ENCODE data around the gene SNX8. TPM values are rescaled to one million over a fixed set of nuclear protein-coding genes. Genes with fewer than 3 reads are reported as not detected.

SNX8 gene
- total RNA-seq, 2 experiments from 2014 or later: 31.7 to 36.8 TPM

GRCh38 chr7:2301511-2301863 lies 12.8 kb downstream of the SNX8 start:
- Mint-ChIP-seq H3K36me3 (ENCODE audit: low read depth) (peaks cover 2% of the 10 kb centered on the region), H3K9me3 (no peaks in the 10 kb centered on the region), H3K27ac (no peak overlapping the region), H3K4me1 (ENCODE audit: low read depth) (peaks cover 31% of the 10 kb centered on the region), H3K4me3 (no peak overlapping the region), H3K27me3 (no peaks in the 10 kb centered on the region)
- POLR2A ChIA-PET: no interaction called here
- intact Hi-C loops (cut with micrococcal nuclease): no loop called here
- no peak for TF ChIP-seq CTCF (IDR thresholded peaks at IDR 0.05)
- DNase-seq: no peak
- CTCF ChIA-PET: no interaction called here
- ATAC-seq: no peak

- Mint-ChIP-seq H3K4me3 (peak overlapping the region; percentile 31), H3K27ac (peak overlapping the region; percentile 53), H3K27me3 (no peaks in the 10 kb centered on the region), H3K4me1 (ENCODE audit: low read depth) (peaks cover 31% of the 10 kb centered on the region), H3K9me3 (no peaks in the 10 kb centered on the region), H3K36me3 (ENCODE audit: low read depth) (peaks cover 2% of the 10 kb centered on the region)
- ChIA-PET CTCF (no interaction called here), POLR2A (interaction anchor here (1.3 kb wide), 1 partner anchor 14 kb away, joined by 4 read pairs; the partner anchor contains the start of gene SNX8)
- DNase-seq: no peak
- no peak for TF ChIP-seq CTCF (IDR thresholded peaks at IDR 0.05)
- ATAC-seq: peak; percentile 6
- intact Hi-C loops (cut with micrococcal nuclease): no loop called here
Measured at GRCh38 chr7:2299870-2300512, 14.2 kb downstream of the SNX8 start.

- no peak for TF ChIP-seq CTCF (IDR thresholded peaks at IDR 0.05)
- peak overlapping the region; percentile 53 for H3K27ac Mint-ChIP-seq
- H3K27me3 Mint-ChIP-seq: no peaks in the 10 kb centered on the region
- ATAC-seq (peak; percentile 75), DNase-seq (peak; percentile 79)
- CTCF ChIA-PET: no interaction called here
- H3K36me3 Mint-ChIP-seq (ENCODE audit: low read depth): peaks cover 2% of the 10 kb centered on the region
- intact Hi-C loops (cut with micrococcal nuclease): no loop called here
- POLR2A ChIA-PET: no interaction called here
- H3K9me3 Mint-ChIP-seq: no peaks in the 10 kb centered on the region
- peaks cover 31% of the 10 kb centered on the region for H3K4me1 Mint-ChIP-seq (ENCODE audit: low read depth)
- peak overlapping the region; percentile 31 for H3K4me3 Mint-ChIP-seq
Measured at GRCh38 chr7:2299131-2299829, 15.0 kb downstream of the SNX8 start.

GRCh38 chr7:2296832-2297231 lies 17.4 kb downstream of the SNX8 start:
- intact Hi-C loops (cut with micrococcal nuclease): no loop called here
- H3K36me3 Mint-ChIP-seq (ENCODE audit: low read depth): peaks cover 2% of the 10 kb centered on the region
- no peak for TF ChIP-seq CTCF (IDR thresholded peaks at IDR 0.05)
- H3K4me1 Mint-ChIP-seq (ENCODE audit: low read depth): peaks cover 31% of the 10 kb centered on the region
- no peaks in the 10 kb centered on the region for H3K27me3 Mint-ChIP-seq
- no peak overlapping the region for H3K27ac Mint-ChIP-seq
- POLR2A ChIA-PET: no interaction called here
- ATAC-seq (no peak), DNase-seq (no peak)
- no peaks in the 10 kb centered on the region for H3K9me3 Mint-ChIP-seq
- no peak overlapping the region for H3K4me3 Mint-ChIP-seq
- CTCF ChIA-PET: no interaction called here

GRCh38 chr7:2295936-2296620 lies 18.2 kb downstream of the SNX8 start:
- ATAC-seq (no peak), DNase-seq (no peak)
- Mint-ChIP-seq H3K27me3 (no peaks in the 10 kb centered on the region), H3K36me3 (ENCODE audit: low read depth) (no peaks in the 10 kb centered on the region), H3K27ac (no peak overlapping the region), H3K4me3 (no peak overlapping the region), H3K9me3 (no peaks in the 10 kb centered on the region), H3K4me1 (ENCODE audit: low read depth) (peaks cover 24% of the 10 kb centered on the region)
- ChIA-PET POLR2A (no interaction called here), CTCF (no interaction called here)
- no peak for TF ChIP-seq CTCF (IDR thresholded peaks at IDR 0.05)
- intact Hi-C loops (cut with micrococcal nuclease): no loop called here

Data from activated CD8-positive, alpha-beta T cell treated with anti-CD3 and anti-CD28 coated beads for 36 hours (primary cell).